Cardiac muscle cell (in vitro differentiated cells and primary cell): ENCODE data around the gene ZNF653. TPM values are rescaled to one million over a fixed set of nuclear protein-coding genes. Genes with fewer than 3 reads are reported as not detected.

Experiments used
- DNase-seq, 2 donors: peaks; one replicate each; pipeline versions ENCODE4 v3.0.0 to v3.0.0-alpha.2; 2010 to 2017; ENCODE audit warnings: low read depth in 1 of 2, low spot score in 1 of 2
- H3K27ac ChIP-seq: fragments of 200-600 bp; sonication (generic); 2 replicates; pipeline ENCODE4 v1.5.1; 2016
- H3K27me3 ChIP-seq: fragments of 200-600 bp; sonication (generic); 2 replicates; pipeline ENCODE4 v1.6.0; 2016; ENCODE audit warnings: control low read depth
- H3K36me3 ChIP-seq: fragments of 200-600 bp; sonication (generic); 2 replicates; pipeline ENCODE4 v1.5.1; 2016; ENCODE audit warnings: control low read depth
- H3K4me1 ChIP-seq: fragments of 200-600 bp; sonication (generic); 2 replicates; pipeline ENCODE4 v1.8.1; 2017; ENCODE audit warnings: low read depth, mild to moderate bottlenecking, mixed run types
- H3K4me3 ChIP-seq: fragments of 200-600 bp; sonication (generic); 2 replicates; pipeline ENCODE4 v1.5.1; 2016; ENCODE audit warnings: mild to moderate bottlenecking
- H3K9me3 ChIP-seq: fragments of 200-600 bp; sonication (generic); 2 replicates; pipeline ENCODE4 v1.5.1; 2017; ENCODE audit warnings: low read depth, mild to moderate bottlenecking, control low read depth
- CTCF ChIP-seq: IDR thresholded peaks from 2 replicates; pipeline ENCODE4 v1.5.1; 2012; ENCODE audit warnings: low read depth, mild to moderate bottlenecking, low read length
- polyA plus RNA-seq: library from polyadenylated mRNA; unstranded; fragments of >200 nt; fragmentation: Nextera tagmentation; extraction: Ambion mirVana; gene quantifications from 2 replicates; pipeline ENCODE4 v1.2.1, GENCODE V29; 2016
- total RNA-seq: library from RNA; depleted of rRNA; stranded (reverse); fragments of >200 nt; gene quantifications from 2 replicates; pipeline ENCODE4 v1.2.3, GENCODE V29; 2016

The ZNF653 gene
- 13.8 and 19.0 TPM in 2 replicates for total RNA-seq
- 10.6 and 14.4 TPM in 2 replicates for polyA plus RNA-seq

- Histone ChIP-seq H3K27me3 (no peaks in the 10 kb centered on the region), H3K27ac (peak within 1 kb of the TSS; percentile 96), H3K36me3 (no peaks in the 10 kb centered on the region), H3K9me3 (no peaks in the 10 kb centered on the region), H3K4me3 (peak within 1 kb of the TSS; percentile 87), H3K4me1 (peaks cover 4% of the 10 kb centered on the region)
- peak; percentile 96 to 97 for DNase-seq
- TF ChIP-seq CTCF, result no peak
Measured at GRCh38 chr19:11505504-11506100, at the start of gene ZNF653. Gene ZNF653, minus strand, starts transcription at chr19:11505839. Its CDS starts 53 bp downstream, at chr19:11505786.

- H3K9me3 ChIP-seq, result no peaks in the 10 kb centered on the region
- H3K27me3 ChIP-seq, result no peaks in the 10 kb centered on the region
- H3K27ac ChIP-seq, result no peak overlapping the region
- no peak for TF ChIP-seq CTCF
- no peak for DNase-seq
- no peak overlapping the region for H3K4me3 ChIP-seq
- H3K4me1 ChIP-seq, result peaks cover 8% of the 10 kb centered on the region
- peaks cover 7% of the 10 kb centered on the region for H3K36me3 ChIP-seq
Measured at GRCh38 chr19:11555246-11555645, 49.6 kb upstream of the ZNF653 start.

GRCh38 chr19:11554160-11554559, 48.5 kb upstream of the ZNF653 start:
- Histone ChIP-seq H3K4me3 (no peak overlapping the region), H3K36me3 (peaks cover 17% of the 10 kb centered on the region), H3K9me3 (no peaks in the 10 kb centered on the region), H3K4me1 (peaks cover 8% of the 10 kb centered on the region), H3K27ac (no peak overlapping the region), H3K27me3 (no peaks in the 10 kb centered on the region)
- DNase-seq, result no peak
- TF ChIP-seq CTCF, result no peak

- Histone ChIP-seq H3K27ac (no peak overlapping the region), H3K9me3 (no peaks in the 10 kb centered on the region), H3K27me3 (no peaks in the 10 kb centered on the region), H3K4me1 (peaks cover 1% of the 10 kb centered on the region), H3K4me3 (no peak overlapping the region), H3K36me3 (peaks cover 25% of the 10 kb centered on the region)
- TF ChIP-seq CTCF, result no peak
- no peak for DNase-seq
Measured at GRCh38 chr19:11552666-11553372, 47.2 kb upstream of the ZNF653 start.

GRCh38 chr19:11551603-11552235, 46.1 kb upstream of the ZNF653 start:
- Histone ChIP-seq H3K9me3 (no peaks in the 10 kb centered on the region), H3K4me1 (no peaks in the 10 kb centered on the region), H3K27me3 (no peaks in the 10 kb centered on the region), H3K4me3 (no peak overlapping the region), H3K36me3 (peaks cover 27% of the 10 kb centered on the region), H3K27ac (peak overlapping the region; percentile 54)
- DNase-seq, result peak; percentile 23 to 49
- peak; percentile 41 for TF ChIP-seq CTCF
